PC-9 (cell line): ENCODE results near the gene LYZL6. TPM values are rescaled to one million over a fixed set of nuclear protein-coding genes. Genes with fewer than 3 reads are reported as not detected.

Experiments
- BruUV-seq: library from RNA; stranded (reverse); fragments of 400-500 nt; replicated peaks from 2 replicates; lab custom pipeline; 2021; lab: Mats Ljungman, UMichigan
- CTCF ChIA-PET: fragments of 300-600 bp; sonication (Branson Sonifier 250); formaldehyde crosslinking; loops from one replicate; lab custom pipeline; 2022; ENCODE audit warnings: antibody characterized with exemption; lab: Charles Lee
- POLR2A ChIA-PET: fragments of 300-600 bp; sonication (Branson Sonifier 250); formaldehyde crosslinking; loops from one replicate; lab custom pipeline; 2022; ENCODE audit warnings: antibody characterized with exemption; ENCODE audit not compliant: unreplicated experiment; lab: Charles Lee
- DNase-seq, 2 experiments: peaks; one replicate each; pipeline versions ENCODE4 v3.0.0 to v3.0.0-alpha.2; 2015 to 2022; ENCODE audit warnings: mixed read lengths in 1 of 2
- H2AFZ ChIP-seq: fragments of 200-600 bp; sonication (generic); 2 replicates; pipeline ENCODE4 v1.8.1; 2017; ENCODE audit warnings: antibody characterized with exemption
- H3F3A ChIP-seq: fragments of 200-600 bp; sonication (generic); 2 replicates; pipeline ENCODE4 v1.8.1; 2017; ENCODE audit warnings: antibody characterized with exemption, mild to moderate bottlenecking, low read depth; ENCODE audit not compliant: insufficient read depth
- H3K27ac ChIP-seq: fragments of 200-600 bp; sonication (generic); 2 replicates; pipeline ENCODE4 v1.6.1; 2016; ENCODE audit warnings: mixed run types
- H3K27me3 ChIP-seq: fragments of 200-600 bp; sonication (generic); 2 replicates; pipeline ENCODE4 v1.6.1; 2016; ENCODE audit warnings: low read depth, mixed run types; ENCODE audit not compliant: insufficient read depth
- H3K36me3 ChIP-seq: fragments of 200-600 bp; sonication (generic); 2 replicates; pipeline ENCODE4 v1.6.1; 2016; ENCODE audit warnings: low read depth, mixed run types
- H3K4me1 ChIP-seq: fragments of 200-600 bp; sonication (generic); replicated peaks from 2 replicates; pipeline ENCODE4 v1.6.1; 2016; ENCODE audit warnings: mixed run types; ENCODE audit not compliant: insufficient read depth
- H3K4me2 ChIP-seq: fragments of 200-600 bp; sonication (generic); 2 replicates; pipeline ENCODE4 v1.6.1; 2017; ENCODE audit warnings: mixed run types
- H3K4me3 ChIP-seq: fragments of 200-600 bp; sonication (generic); 2 replicates; pipeline ENCODE4 v1.6.1; 2016; ENCODE audit warnings: mixed run types
- H3K79me2 ChIP-seq: fragments of 200-600 bp; sonication (generic); 2 replicates; pipeline ENCODE4 v1.6.1; 2017; ENCODE audit warnings: low read depth, mixed run types
- H3K9me2 ChIP-seq: fragments of 200-600 bp; sonication (generic); 2 replicates; pipeline ENCODE4 v1.8.1; 2017; ENCODE audit warnings: mild to moderate bottlenecking; ENCODE audit not compliant: insufficient read depth
- H3K9me3 ChIP-seq: fragments of 200-600 bp; sonication (generic); 2 replicates; pipeline ENCODE4 v1.8.1; 2016; ENCODE audit warnings: low read depth; ENCODE audit not compliant: insufficient read depth
- H4K20me1 ChIP-seq: fragments of 200-600 bp; sonication (generic); 2 replicates; pipeline ENCODE4 v1.8.1; 2017; ENCODE audit not compliant: insufficient read depth
- CTCF ChIP-seq: fragments of 200-600 bp; sonication (generic); conservative IDR thresholded peaks from 2 replicates; pipeline ENCODE4 v1.6.1; 2017; ENCODE audit warnings: mixed run types, antibody characterized with exemption, mild to moderate bottlenecking, moderate library complexity
- EZH2 ChIP-seq: fragments of 200-600 bp; sonication (generic); IDR thresholded peaks from 2 replicates; pipeline ENCODE4 v1.8.0; 2017; ENCODE audit warnings: antibody characterized with exemption, low read depth
- intact Hi-C: fragments of 100-400 bp; cut with micrococcal nuclease; formaldehyde crosslinking; loops from one replicate; pipeline ENCODE4 v1.10.0; 2022; ENCODE audit not compliant: unreplicated experiment
- total RNA-seq: library from RNA; stranded (reverse); gene quantifications from 2 replicates; pipeline ENCODE4 v1.2.3, GENCODE V29; 2021

The LYZL6 gene
- total RNA-seq, 1 experiment from 2014 or later = not detected

- no peaks in the 10 kb centered on the region for H3K36me3 ChIP-seq
- TF ChIP-seq EZH2 (no peak), CTCF (no peak)
- no peaks in the 10 kb centered on the region for H4K20me1 ChIP-seq
- no peak overlapping the region for H2AFZ ChIP-seq
- H3K27me3 ChIP-seq = peaks cover 38% of the 10 kb centered on the region
- H3K9me3 ChIP-seq = no peaks in the 10 kb centered on the region
- no peaks in the 10 kb centered on the region for H3F3A ChIP-seq
- intact Hi-C loops = no loop called here
- H3K4me3 ChIP-seq = no peak overlapping the region
- H3K4me1 ChIP-seq = no peaks in the 10 kb centered on the region
- H3K79me2 ChIP-seq = no peaks in the 10 kb centered on the region
- ChIA-PET CTCF (no interaction called here), POLR2A (no interaction called here)
- BruUV-seq = no TSS peak
- H3K27ac ChIP-seq = no peak overlapping the region
- no peak for DNase-seq
- H3K4me2 ChIP-seq = no peak overlapping the region
- H3K9me2 ChIP-seq = no peaks in the 10 kb centered on the region
Measured at GRCh38 chr17:35972535-35972934, 29.0 kb upstream of the LYZL6 start.

GRCh38 chr17:35972066-35972465 lies 28.6 kb upstream of the LYZL6 start:
- CTCF ChIA-PET = no interaction called here
- no peak for TF ChIP-seq CTCF
- no peak for TF ChIP-seq EZH2

GRCh38 chr17:35969558-35970380 lies 26.3 kb upstream of the LYZL6 start:
- DNase-seq = peak in 1 of 2 experiments; percentile 57

More at GRCh38 chr17:35972066-35972465, 28.6 kb upstream of the LYZL6 start:
- H3K4me1 ChIP-seq = no peaks in the 10 kb centered on the region
- no peaks in the 10 kb centered on the region for H4K20me1 ChIP-seq
- DNase-seq = no peak
- no peaks in the 10 kb centered on the region for H3F3A ChIP-seq
- no peaks in the 10 kb centered on the region for H3K79me2 ChIP-seq
- H3K9me3 ChIP-seq = no peaks in the 10 kb centered on the region
- H3K4me2 ChIP-seq = no peak overlapping the region
- intact Hi-C loops = no loop called here
- POLR2A ChIA-PET = no interaction called here
- H3K4me3 ChIP-seq = no peak overlapping the region
- H3K9me2 ChIP-seq = no peaks in the 10 kb centered on the region
- peaks cover 38% of the 10 kb centered on the region; the same call in 1 of the 2 replicates for H3K27me3 ChIP-seq
- no TSS peak for BruUV-seq
- H2AFZ ChIP-seq = no peak overlapping the region
- no peaks in the 10 kb centered on the region for H3K36me3 ChIP-seq
- H3K27ac ChIP-seq = no peak overlapping the region

More at GRCh38 chr17:35969558-35970380, 26.3 kb upstream of the LYZL6 start:
- TF ChIP-seq CTCF (peak; percentile 86), EZH2 (no peak)
- Histone ChIP-seq H3K9me3 (no peaks in the 10 kb centered on the region), H3K27me3 (peaks cover 51% of the 10 kb centered on the region; the same call in 1 of the 2 replicates), H3K4me3 (no peak overlapping the region), H3K4me2 (no peak overlapping the region), H2AFZ (no peak overlapping the region), H3K79me2 (no peaks in the 10 kb centered on the region), H3K27ac (no peak overlapping the region), H3K36me3 (no peaks in the 10 kb centered on the region), H3F3A (no peaks in the 10 kb centered on the region), H3K4me1 (no peaks in the 10 kb centered on the region), H4K20me1 (no peaks in the 10 kb centered on the region), H3K9me2 (no peaks in the 10 kb centered on the region)
- CTCF ChIA-PET = interaction anchor here (0.6 to 1.6 kb wide), 4 partner anchors 22 to 566 kb away, joined by 3 to 8 read pairs (median 4); no protein-coding TSS in a partner anchor
- no TSS peak for BruUV-seq
- intact Hi-C loops = loop anchor here (1.0 to 2.0 kb wide), 2 partner anchors 180 to 513 kb away; no protein-coding TSS in a partner anchor
- POLR2A ChIA-PET = interaction anchor here (0.6 kb wide), 2 partner anchors 12 to 102 kb away, joined by 3 read pairs; no protein-coding TSS in a partner anchor
